GM13976 (cell line): ENCODE data around the gene NRDC.
"Not testable (repeated sequence)": the region's sequence is repeated elsewhere in the genome, so short reads cannot be mapped to it uniquely, and the experiment has no call there.

ENCODE experiments used
- DNase-seq: peaks from one replicate; pipeline ENCODE4 v3.0.0; 2012; ENCODE audit warnings: low spot score
- in situ Hi-C: fragments of 300-500 bp; cut with MboI; formaldehyde crosslinking; loops from one replicate; pipeline ENCODE4 v1.12.0; 2022; ENCODE audit warnings: low sequenced_read_pairs, mixed read lengths, inconsistent platforms; ENCODE audit not compliant: unreplicated experiment
- TF ChIP-seq, protein P1 (sequence below): IDR thresholded peaks from 2 replicates; pipeline ENCODE4 v1.5.1; 2012; ENCODE audit warnings: borderline replicate concordance, mild to moderate bottlenecking; ENCODE audit not compliant: insufficient read depth; ENCODE audit errors: extremely low read depth, missing control alignments, control extremely low read depth

The NRDC gene

DNA sequence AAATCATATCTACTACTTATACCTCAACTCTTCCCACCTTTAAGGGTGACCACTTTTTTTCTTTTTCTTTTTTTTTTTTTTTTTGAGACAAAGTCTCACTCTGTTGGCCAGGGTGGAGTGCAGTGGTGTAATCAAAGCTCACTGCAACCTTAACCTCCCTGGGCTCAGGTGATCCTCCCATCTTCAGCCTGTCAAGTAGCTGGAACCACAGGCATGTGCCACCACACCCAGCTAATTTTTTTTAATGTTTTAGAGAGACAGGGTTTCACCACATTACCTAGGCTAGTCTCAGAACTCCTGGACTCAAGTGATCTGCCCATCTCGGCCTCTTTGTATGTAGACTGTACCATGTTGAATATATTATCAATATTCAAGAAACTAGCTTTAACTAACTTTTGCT lies 39.4 kb downstream of the NRDC start:
- DNase-seq: no peak
- in situ Hi-C loops: no loop called here
- TF ChIP-seq, protein P1, sequence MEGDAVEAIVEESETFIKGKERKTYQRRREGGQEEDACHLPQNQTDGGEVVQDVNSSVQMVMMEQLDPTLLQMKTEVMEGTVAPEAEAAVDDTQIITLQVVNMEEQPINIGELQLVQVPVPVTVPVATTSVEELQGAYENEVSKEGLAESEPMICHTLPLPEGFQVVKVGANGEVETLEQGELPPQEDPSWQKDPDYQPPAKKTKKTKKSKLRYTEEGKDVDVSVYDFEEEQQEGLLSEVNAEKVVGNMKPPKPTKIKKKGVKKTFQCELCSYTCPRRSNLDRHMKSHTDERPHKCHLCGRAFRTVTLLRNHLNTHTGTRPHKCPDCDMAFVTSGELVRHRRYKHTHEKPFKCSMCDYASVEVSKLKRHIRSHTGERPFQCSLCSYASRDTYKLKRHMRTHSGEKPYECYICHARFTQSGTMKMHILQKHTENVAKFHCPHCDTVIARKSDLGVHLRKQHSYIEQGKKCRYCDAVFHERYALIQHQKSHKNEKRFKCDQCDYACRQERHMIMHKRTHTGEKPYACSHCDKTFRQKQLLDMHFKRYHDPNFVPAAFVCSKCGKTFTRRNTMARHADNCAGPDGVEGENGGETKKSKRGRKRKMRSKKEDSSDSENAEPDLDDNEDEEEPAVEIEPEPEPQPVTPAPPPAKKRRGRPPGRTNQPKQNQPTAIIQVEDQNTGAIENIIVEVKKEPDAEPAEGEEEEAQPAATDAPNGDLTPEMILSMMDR: no peak

- DNase-seq: no peak
- in situ Hi-C loops: no loop called here
- TF ChIP-seq, protein P1: no peak
These were observed 41.3 kb downstream of the NRDC start for GRCh38 chr1:51837243-51837642.

DNA sequence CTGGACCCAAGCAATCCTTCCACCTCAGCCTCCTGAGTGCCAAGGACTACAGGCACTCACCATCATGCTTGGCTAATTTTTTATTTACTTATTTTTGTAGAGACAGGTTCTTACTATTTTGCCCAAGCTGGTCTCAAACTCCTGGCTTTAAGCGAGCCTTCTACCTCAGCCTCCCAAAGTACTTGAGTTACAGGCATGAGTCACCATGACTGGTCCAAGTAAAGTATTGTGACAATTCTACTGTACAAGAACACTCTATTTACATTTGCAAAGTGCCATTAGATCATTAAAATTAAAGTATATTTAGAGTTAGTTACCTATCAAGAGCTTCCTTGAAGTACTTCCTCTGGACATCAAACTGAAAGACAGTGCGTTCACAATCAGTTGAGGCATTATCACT lies 44.8 kb downstream of the NRDC start:
- in situ Hi-C loops: no loop called here
- TF ChIP-seq, protein P1: no peak
- DNase-seq: no peak

DNA sequence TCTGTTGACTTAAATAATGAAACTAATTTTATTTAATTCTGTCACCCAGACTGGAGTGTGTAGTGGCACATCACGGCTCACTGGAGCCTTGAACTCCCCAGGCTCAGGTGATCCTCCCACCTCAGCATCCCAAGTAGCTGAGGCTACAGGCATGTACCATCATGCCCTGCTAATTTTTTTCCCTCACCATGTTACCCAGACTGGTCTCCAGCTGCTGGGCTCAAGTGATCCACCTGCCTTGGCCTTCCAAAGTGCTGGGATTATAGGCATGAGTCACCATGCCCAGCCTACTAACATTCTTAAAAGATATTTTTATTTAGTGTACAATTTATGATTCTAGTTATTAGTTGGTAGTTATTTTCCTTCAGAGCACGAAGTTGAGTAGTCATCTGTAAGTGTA lies 49.5 kb downstream of the NRDC start:
- in situ Hi-C loops: no loop called here
- TF ChIP-seq, protein P1: no peak
- DNase-seq: no peak

DNA sequence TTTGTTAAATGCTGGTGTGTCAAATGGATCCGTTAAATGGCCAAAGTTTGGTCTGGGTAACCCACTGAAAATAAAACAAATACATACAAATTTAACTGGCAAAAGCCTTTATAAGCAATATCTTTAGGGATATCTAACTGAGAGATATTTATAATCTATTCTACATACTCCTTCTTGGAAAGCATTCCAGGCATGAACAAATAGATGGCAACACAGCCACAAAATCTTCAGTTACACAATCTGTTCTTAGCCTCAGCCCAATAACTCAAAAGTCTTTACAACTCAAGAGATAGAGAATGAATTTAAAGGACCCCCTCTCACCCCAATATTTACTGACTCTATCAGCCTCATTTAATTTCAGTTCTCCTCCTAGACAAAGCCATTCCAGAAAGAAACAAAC lies 58.7 kb downstream of the NRDC start:
- TF ChIP-seq, protein P1: no peak
- no peak for DNase-seq
- in situ Hi-C loops: no loop called here

- in situ Hi-C loops, DNase-seq: not testable (repeated sequence)
These were observed 59.5 kb downstream of the NRDC start for GRCh38 chr1:51819021-51819420.

DNA sequence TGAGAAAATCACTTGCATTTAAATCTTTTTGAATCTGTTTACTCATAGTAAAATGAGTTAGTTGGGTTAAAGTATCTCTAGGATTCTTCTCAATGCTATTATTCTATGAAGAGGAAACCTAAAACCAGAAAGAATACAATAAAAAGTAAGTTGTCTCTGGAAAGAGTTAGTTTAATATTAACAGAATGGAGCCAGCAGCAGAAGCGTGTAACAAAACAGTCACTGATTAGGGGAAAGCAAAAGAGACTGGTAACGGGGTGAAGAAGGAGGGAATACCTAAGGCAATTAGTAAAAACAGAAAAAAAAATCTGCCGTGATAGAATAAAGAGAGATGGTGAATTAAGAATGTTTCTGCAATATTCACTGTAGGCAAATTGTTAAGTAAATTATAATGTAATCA lies 60.0 kb downstream of the NRDC start:
- in situ Hi-C loops: no loop called here
- no peak for DNase-seq
- TF ChIP-seq, protein P1: no peak
